Hepatocyte (in vitro differentiated cells): Measurements from ENCODE around the gene LCN15. TPM values are rescaled to one million over a fixed set of nuclear protein-coding genes. Genes with fewer than 3 reads are reported as not detected.

ENCODE experiments used
- DNase-seq: peaks from one replicate; pipeline ENCODE4 v3.0.0-alpha.2; 2016; ENCODE audit warnings: low spot score
- H2AFZ ChIP-seq: fragments of 200-600 bp; sonication (generic); 2 replicates; pipeline ENCODE4 v1.6.0; 2016; ENCODE audit warnings: antibody characterized with exemption, mild to moderate bottlenecking
- H3K27ac ChIP-seq: fragments of 200-600 bp; sonication (generic); 2 replicates; pipeline ENCODE4 v1.5.1; 2016; ENCODE audit warnings: mild to moderate bottlenecking
- H3K27me3 ChIP-seq: fragments of 200-600 bp; sonication (generic); 2 replicates; pipeline ENCODE4 v1.6.1; 2016
- H3K36me3 ChIP-seq: fragments of 200-600 bp; sonication (generic); replicated peaks from 2 replicates; pipeline ENCODE4 v1.5.1; 2016; ENCODE audit warnings: low read depth; ENCODE audit not compliant: insufficient read depth
- H3K4me1 ChIP-seq: fragments of 200-600 bp; sonication (generic); 2 replicates; pipeline ENCODE4 v1.5.1; 2016; ENCODE audit warnings: mild to moderate bottlenecking, moderate library complexity; ENCODE audit not compliant: insufficient read depth
- H3K4me2 ChIP-seq: fragments of 200-600 bp; sonication (generic); 2 replicates; pipeline ENCODE4 v1.6.0; 2016
- H3K4me3 ChIP-seq: fragments of 200-600 bp; sonication (generic); 2 replicates; pipeline ENCODE4 v1.5.1; 2016; ENCODE audit warnings: mild to moderate bottlenecking
- H3K79me2 ChIP-seq: fragments of 200-600 bp; sonication (generic); 2 replicates; pipeline ENCODE4 v1.6.0; 2017; ENCODE audit warnings: mild to moderate bottlenecking
- H3K9me2 ChIP-seq: fragments of 200-600 bp; sonication (generic); replicated peaks from 2 replicates; pipeline ENCODE4 v1.6.0; 2017; ENCODE audit warnings: mild to moderate bottlenecking; ENCODE audit not compliant: insufficient read depth
- H3K9me3 ChIP-seq: fragments of 200-600 bp; sonication (generic); 2 replicates; pipeline ENCODE4 v1.5.1; 2016; ENCODE audit warnings: low read depth, mild to moderate bottlenecking
- H4K20me1 ChIP-seq: fragments of 200-600 bp; sonication (generic); 2 replicates; pipeline ENCODE4 v1.6.0; 2016; ENCODE audit warnings: mild to moderate bottlenecking; ENCODE audit not compliant: insufficient read depth, poor library complexity, severe bottlenecking
- CTCF ChIP-seq: fragments of 200-600 bp; sonication (generic); IDR thresholded peaks from 2 replicates; pipeline ENCODE4 v1.5.1; 2016; ENCODE audit warnings: antibody characterized with exemption, mild to moderate bottlenecking; ENCODE audit not compliant: poor library complexity
- EZH2 ChIP-seq: fragments of 200-600 bp; sonication (generic); IDR thresholded peaks from 2 replicates; pipeline ENCODE4 v1.6.1; 2016; ENCODE audit warnings: antibody characterized with exemption, mild to moderate bottlenecking, borderline replicate concordance
- EZH2phosphoT487 ChIP-seq: fragments of 200-600 bp; sonication (generic); IDR thresholded peaks from one replicate; pipeline ENCODE4 v1.6.1; 2018; ENCODE audit warnings: antibody characterized with exemption, mild to moderate bottlenecking, low read depth, moderate library complexity; ENCODE audit not compliant: unreplicated experiment, severe bottlenecking
- WGBS: methylation state at CpG from one replicate; pipeline ENCODE4 v1.1.6; 2016; ENCODE audit warnings: low lambda C conversion rate; ENCODE audit errors: missing lambda C conversion rate; 5-methylcytosine and 5-hydroxymethylcytosine counted together
- polyA plus RNA-seq: library from polyadenylated mRNA; unstranded; fragments of >200 nt; fragmentation: Nextera tagmentation; extraction: Ambion mirVana; gene quantifications from 2 replicates; pipeline ENCODE4 v1.2.1, GENCODE V29; 2016
- total RNA-seq: library from RNA; depleted of rRNA; stranded (reverse); fragments of >200 nt; gene quantifications from 2 replicates; pipeline ENCODE4 v1.2.3, GENCODE V29; 2014

The LCN15 gene
- total and polyA plus RNA-seq, 2 experiments from 2014 or later = 1.4 to 1.5 TPM

GRCh38 chr9:136777359-136777758, 13.0 kb upstream of the LCN15 start:
- H3K4me2 ChIP-seq = peak overlapping the region; percentile 52
- WGBS = 54% methylated on average over 14 of the region's 14 CpGs
- H3K9me3 ChIP-seq = no peaks in the 10 kb centered on the region
- no peaks in the 10 kb centered on the region for H3K36me3 ChIP-seq
- no peaks in the 10 kb centered on the region for H3K9me2 ChIP-seq
- no peak for DNase-seq
- H3K4me3 ChIP-seq = no peak overlapping the region
- H3K27me3 ChIP-seq = no peaks in the 10 kb centered on the region
- H2AFZ ChIP-seq = no peak overlapping the region
- H3K79me2 ChIP-seq = no peaks in the 10 kb centered on the region
- no peak for TF ChIP-seq EZH2
- no peak for TF ChIP-seq EZH2phosphoT487
- no peak for TF ChIP-seq CTCF
- peaks cover 36% of the 10 kb centered on the region for H3K4me1 ChIP-seq
- peak overlapping the region; percentile 78 for H3K27ac ChIP-seq
- no peaks in the 10 kb centered on the region for H4K20me1 ChIP-seq

- TF ChIP-seq EZH2phosphoT487 = no peak
- TF ChIP-seq CTCF = no peak
- TF ChIP-seq EZH2 = no peak
- H3K27ac ChIP-seq = peak overlapping the region; percentile 78
- peaks cover 36% of the 10 kb centered on the region for H3K4me1 ChIP-seq
- H3K4me3 ChIP-seq = no peak overlapping the region
- peak overlapping the region; percentile 52 for H3K4me2 ChIP-seq
- 68% methylated on average over 7 of the region's 7 CpGs for WGBS
- H3K9me3 ChIP-seq = no peaks in the 10 kb centered on the region
- no peaks in the 10 kb centered on the region for H3K79me2 ChIP-seq
- no peaks in the 10 kb centered on the region for H3K27me3 ChIP-seq
- H3K36me3 ChIP-seq = no peaks in the 10 kb centered on the region
- no peaks in the 10 kb centered on the region for H4K20me1 ChIP-seq
- no peak overlapping the region for H2AFZ ChIP-seq
- no peak for DNase-seq
- no peaks in the 10 kb centered on the region for H3K9me2 ChIP-seq
Observed at GRCh38 chr9:136776947-136777346, 12.6 kb upstream of the LCN15 start.

GRCh38 chr9:136775191-136775590, 10.9 kb upstream of the LCN15 start:
- no peak for DNase-seq
- 59% methylated on average over 6 of the region's 6 CpGs for WGBS
- no peak overlapping the region for H3K4me3 ChIP-seq
- H3K4me2 ChIP-seq = no peak overlapping the region
- H3K36me3 ChIP-seq = no peaks in the 10 kb centered on the region
- no peak overlapping the region for H3K27ac ChIP-seq
- no peaks in the 10 kb centered on the region for H3K9me3 ChIP-seq
- H2AFZ ChIP-seq = no peak overlapping the region
- H3K4me1 ChIP-seq = peaks cover 19% of the 10 kb centered on the region
- TF ChIP-seq CTCF (no peak), EZH2 (no peak), EZH2phosphoT487 (no peak)
- H4K20me1 ChIP-seq = no peaks in the 10 kb centered on the region
- no peaks in the 10 kb centered on the region for H3K9me2 ChIP-seq
- H3K79me2 ChIP-seq = no peaks in the 10 kb centered on the region
- no peaks in the 10 kb centered on the region for H3K27me3 ChIP-seq
